OCI-LY1 (cell line): Measurements from ENCODE around the gene NFIA.

ENCODE experiments used
- H2AFZ ChIP-seq: fragments of 200-600 bp; sonication (generic), shearing (Covaris generic); 2 replicates; pipeline ENCODE4 v1.6.0; 2014; ENCODE audit warnings: antibody characterized with exemption, mild to moderate bottlenecking, low read length
- H3F3A ChIP-seq: fragments of 200-600 bp; sonication (generic), shearing (Covaris generic); 2 replicates; pipeline ENCODE4 v1.6.0; 2014; ENCODE audit warnings: mild to moderate bottlenecking, antibody characterized with exemption, low read length, moderate library complexity; ENCODE audit not compliant: insufficient read depth
- H3K27ac ChIP-seq: fragments of 200-600 bp; sonication (generic); 2 replicates; pipeline ENCODE4 v1.5.1; 2014; ENCODE audit warnings: low read length, mixed run types, mild to moderate bottlenecking, low read depth; ENCODE audit not compliant: poor library complexity, severe bottlenecking
- H3K27me3 ChIP-seq: fragments of 200-600 bp; sonication (generic); 2 replicates; pipeline ENCODE4 v1.6.0; 2014; ENCODE audit warnings: antibody characterized with exemption, mild to moderate bottlenecking, low read length, moderate library complexity; ENCODE audit not compliant: insufficient read depth
- H3K36me3 ChIP-seq: fragments of 200-600 bp; sonication (generic); 2 replicates; pipeline ENCODE4 v1.6.1; 2014; ENCODE audit warnings: mild to moderate bottlenecking, antibody characterized with exemption, low read length, moderate library complexity, mixed read lengths; ENCODE audit not compliant: insufficient read depth
- H3K4me1 ChIP-seq: fragments of 200-600 bp; sonication (generic); 2 replicates; pipeline ENCODE4 v1.5.1; 2014; ENCODE audit warnings: mild to moderate bottlenecking, low read length, moderate library complexity; ENCODE audit not compliant: insufficient read depth, severe bottlenecking
- H3K4me2 ChIP-seq: fragments of 200-600 bp; sonication (generic), shearing (Covaris generic); 2 replicates; pipeline ENCODE4 v1.6.1; 2014; ENCODE audit warnings: low read length
- H3K4me3 ChIP-seq: fragments of 200-600 bp; sonication (generic); 2 replicates; pipeline ENCODE4 v1.5.1; 2014; ENCODE audit warnings: low read length, low read depth, mild to moderate bottlenecking, mixed read lengths; ENCODE audit not compliant: poor library complexity, severe bottlenecking
- H3K79me2 ChIP-seq: fragments of 200-600 bp; shearing (Covaris generic); 2 replicates; pipeline ENCODE4 v1.6.1; 2016; ENCODE audit warnings: mixed run types, low read length, mixed read lengths; ENCODE audit not compliant: insufficient read depth
- H3K9ac ChIP-seq: fragments of 200-600 bp; sonication (generic), shearing (Covaris generic); 2 replicates; pipeline ENCODE4 v1.6.1; 2014; ENCODE audit warnings: mild to moderate bottlenecking, low read length, mixed read lengths
- H3K9me2 ChIP-seq: fragments of 200-600 bp; sonication (generic), shearing (Covaris generic); 2 replicates; pipeline ENCODE4 v1.6.1; 2014; ENCODE audit warnings: low read depth, mild to moderate bottlenecking, low read length, mixed read lengths
- H3K9me3 ChIP-seq: fragments of 200-600 bp; shearing (Covaris generic); 2 replicates; pipeline ENCODE4 v1.6.1; 2014; ENCODE audit warnings: low read length, mixed read lengths
- H4K20me1 ChIP-seq: fragments of 200-600 bp; sonication (generic), shearing (Covaris generic); 2 replicates; pipeline ENCODE4 v1.6.0; 2016; ENCODE audit warnings: mild to moderate bottlenecking, low read length; ENCODE audit not compliant: insufficient read depth
- EZH2 ChIP-seq: fragments of 200-600 bp; sonication (generic), shearing (Covaris generic); IDR thresholded peaks from 2 replicates; pipeline ENCODE4 v1.8.0; 2017; ENCODE audit warnings: borderline replicate concordance, mixed run types, mild to moderate bottlenecking, antibody characterized with exemption, low read length, moderate library complexity, mixed read lengths
- TF ChIP-seq, protein P1 (sequence below): fragments of 200-600 bp; sonication (generic), shearing (Covaris generic); IDR thresholded peaks from 2 replicates; pipeline ENCODE4 v1.5.1; 2017; ENCODE audit warnings: mild to moderate bottlenecking, antibody characterized with exemption, low read length, moderate library complexity, mixed read lengths

NFIA gene

DNA sequence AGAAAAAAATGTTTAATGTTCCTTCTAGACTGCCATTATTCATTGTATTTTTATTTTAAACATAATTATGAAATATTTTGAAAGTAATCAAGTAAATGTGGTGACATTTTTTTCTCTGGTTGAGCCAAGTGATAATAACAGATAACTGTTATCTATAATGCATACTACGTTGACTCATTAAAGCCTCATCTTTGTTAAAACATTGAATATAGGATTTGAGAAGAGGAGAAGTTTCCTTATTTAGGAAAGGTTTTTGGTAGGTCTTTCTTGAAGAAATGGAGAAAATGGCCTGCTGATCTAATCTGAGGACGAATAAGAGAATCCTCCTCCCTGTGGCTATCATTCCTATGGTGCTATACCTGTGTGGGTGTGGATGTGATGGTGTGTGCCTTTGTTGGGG lies 89.0 kb downstream of the NFIA start:
- Histone ChIP-seq H3K4me3 (no peak overlapping the region), H3K79me2 (no peaks in the 10 kb centered on the region), H2AFZ (no peak overlapping the region), H3K9ac (no peak overlapping the region), H4K20me1 (no peaks in the 10 kb centered on the region), H3K4me1 (peaks cover 45% of the 10 kb centered on the region), H3K27ac (no peak overlapping the region), H3F3A (no peaks in the 10 kb centered on the region; the same call in 1 of the 2 replicates), H3K9me2 (no peaks in the 10 kb centered on the region), H3K9me3 (no peaks in the 10 kb centered on the region), H3K4me2 (no peak overlapping the region), H3K27me3 (no peaks in the 10 kb centered on the region), H3K36me3 (peaks cover 5% of the 10 kb centered on the region; the same call in 1 of the 2 replicates)
- TF ChIP-seq, protein P1, sequence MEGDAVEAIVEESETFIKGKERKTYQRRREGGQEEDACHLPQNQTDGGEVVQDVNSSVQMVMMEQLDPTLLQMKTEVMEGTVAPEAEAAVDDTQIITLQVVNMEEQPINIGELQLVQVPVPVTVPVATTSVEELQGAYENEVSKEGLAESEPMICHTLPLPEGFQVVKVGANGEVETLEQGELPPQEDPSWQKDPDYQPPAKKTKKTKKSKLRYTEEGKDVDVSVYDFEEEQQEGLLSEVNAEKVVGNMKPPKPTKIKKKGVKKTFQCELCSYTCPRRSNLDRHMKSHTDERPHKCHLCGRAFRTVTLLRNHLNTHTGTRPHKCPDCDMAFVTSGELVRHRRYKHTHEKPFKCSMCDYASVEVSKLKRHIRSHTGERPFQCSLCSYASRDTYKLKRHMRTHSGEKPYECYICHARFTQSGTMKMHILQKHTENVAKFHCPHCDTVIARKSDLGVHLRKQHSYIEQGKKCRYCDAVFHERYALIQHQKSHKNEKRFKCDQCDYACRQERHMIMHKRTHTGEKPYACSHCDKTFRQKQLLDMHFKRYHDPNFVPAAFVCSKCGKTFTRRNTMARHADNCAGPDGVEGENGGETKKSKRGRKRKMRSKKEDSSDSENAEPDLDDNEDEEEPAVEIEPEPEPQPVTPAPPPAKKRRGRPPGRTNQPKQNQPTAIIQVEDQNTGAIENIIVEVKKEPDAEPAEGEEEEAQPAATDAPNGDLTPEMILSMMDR, result no peak
- TF ChIP-seq EZH2, result no peak

DNA sequence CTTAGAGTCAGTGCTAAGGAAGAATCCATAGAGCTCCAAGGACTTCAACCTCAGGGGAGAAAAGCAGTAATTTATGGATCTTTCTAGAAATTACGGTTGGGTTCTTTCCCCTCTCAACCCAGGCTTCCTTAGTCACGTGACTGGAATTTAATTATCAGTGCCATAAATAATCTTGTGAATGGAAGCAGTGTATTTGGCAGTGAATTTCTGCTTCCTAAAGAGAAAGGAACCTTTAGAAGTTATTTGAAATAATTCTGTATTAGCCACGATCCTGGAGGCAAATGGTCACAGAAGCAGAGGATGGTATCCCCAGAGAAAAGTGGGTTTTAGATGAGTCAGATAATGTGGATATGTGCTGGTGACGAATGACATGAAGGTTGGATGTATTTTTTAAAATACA lies 89.6 kb downstream of the NFIA start:
- Histone ChIP-seq H3K4me2 (no peak overlapping the region), H3K4me1 (peaks cover 44% of the 10 kb centered on the region), H3F3A (no peaks in the 10 kb centered on the region; the same call in 1 of the 2 replicates), H3K9me2 (no peaks in the 10 kb centered on the region), H3K79me2 (no peaks in the 10 kb centered on the region), H3K9me3 (no peaks in the 10 kb centered on the region), H3K27me3 (no peaks in the 10 kb centered on the region), H3K9ac (no peak overlapping the region), H2AFZ (no peak overlapping the region), H3K36me3 (peaks cover 5% of the 10 kb centered on the region; the same call in 1 of the 2 replicates), H4K20me1 (no peaks in the 10 kb centered on the region), H3K27ac (no peak overlapping the region), H3K4me3 (no peak overlapping the region)
- TF ChIP-seq, protein P1, result no peak

DNA sequence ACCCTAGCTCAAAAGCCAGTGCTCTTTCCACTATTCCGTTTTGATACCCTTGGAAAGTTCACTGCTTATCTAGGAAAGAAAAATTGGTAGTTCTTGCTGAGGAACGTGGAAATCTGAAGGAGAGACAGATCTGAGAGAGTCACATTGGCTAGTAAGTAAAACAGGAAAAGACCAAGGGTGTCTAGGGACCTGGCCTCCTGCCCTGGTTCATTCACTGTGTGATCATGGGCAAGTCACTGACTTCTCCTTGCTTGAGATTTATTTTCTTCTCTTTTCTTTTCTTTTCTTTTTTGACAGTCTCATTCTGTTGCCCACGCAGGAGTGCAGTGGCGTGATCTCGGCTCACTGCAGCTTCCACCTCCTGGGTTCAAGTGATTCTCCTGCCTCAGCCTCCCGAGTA lies 90.8 kb downstream of the NFIA start:
- TF ChIP-seq, protein P1, result no peak
- TF ChIP-seq EZH2, result no peak
- no peak overlapping the region for H3K27ac ChIP-seq
- no peaks in the 10 kb centered on the region for H3K9me3 ChIP-seq
- no peaks in the 10 kb centered on the region for H3K79me2 ChIP-seq
- no peak overlapping the region for H3K4me2 ChIP-seq
- H4K20me1 ChIP-seq, result no peaks in the 10 kb centered on the region
- H3F3A ChIP-seq, result no peaks in the 10 kb centered on the region
- peaks cover 5% of the 10 kb centered on the region; the same call in 1 of the 2 replicates for H3K36me3 ChIP-seq
- no peak overlapping the region for H2AFZ ChIP-seq
- no peaks in the 10 kb centered on the region for H3K27me3 ChIP-seq
- H3K9me2 ChIP-seq, result no peaks in the 10 kb centered on the region
- peaks cover 37% of the 10 kb centered on the region for H3K4me1 ChIP-seq
- H3K9ac ChIP-seq, result no peak overlapping the region
- H3K4me3 ChIP-seq, result no peak overlapping the region
